AG09319 (cell line): Measurements from ENCODE around the gene DTHD1.

ENCODE experiments used
- DNase-seq: peaks from one replicate; pipeline ENCODE4 v3.0.0-alpha.2; 2010; ENCODE audit warnings: low read depth; ENCODE audit errors: extremely low read depth
- CTCF ChIP-seq: IDR thresholded peaks from 2 replicates; pipeline ENCODE4 v1.5.1; 2011; ENCODE audit warnings: low read depth, mild to moderate bottlenecking, inconsistent platforms, low read length, moderate library complexity

The DTHD1 gene

GRCh38 chr4:36281384-36282106, at the start of gene DTHD1:
Gene DTHD1, plus strand, starts transcription at chr4:36281616. Its CDS starts 143 bp downstream, at chr4:36281759.
- TF ChIP-seq CTCF = no peak
- DNase-seq = no peak

- no peak for TF ChIP-seq CTCF
Observed at GRCh38 chr4:36233567-36234266, 47.7 kb upstream of the DTHD1 start.

GRCh38 chr4:36235306-36235705, 46.1 kb upstream of the DTHD1 start:
- DNase-seq = no peak
- TF ChIP-seq CTCF = no peak

More at GRCh38 chr4:36233567-36234266, 47.7 kb upstream of the DTHD1 start:
- no peak for DNase-seq

GRCh38 chr4:36236159-36236558, 45.3 kb upstream of the DTHD1 start:
- no peak for DNase-seq
- TF ChIP-seq CTCF = no peak

GRCh38 chr4:36237366-36238313, 43.8 kb upstream of the DTHD1 start:
- no peak for DNase-seq

GRCh38 chr4:36241771-36242170, 39.6 kb upstream of the DTHD1 start:
- TF ChIP-seq CTCF = no peak
- no peak for DNase-seq

More at GRCh38 chr4:36237366-36238313, 43.8 kb upstream of the DTHD1 start:
- TF ChIP-seq CTCF = no peak
